ENCODE data around the gene PNMA8B.

GRCh38 chr19:46447006-46447405 is 48.7 kb downstream of the PNMA8B start:
- no peak for TF ChIP-seq EZH2 (IDR thresholded peaks at IDR 0.05; ENCODE audit: borderline replicate concordance)
- TF ChIP-seq CTCF (IDR thresholded peaks at IDR 0.05; ENCODE audit: poor library complexity) = no peak
